T-helper 1 cell treated with Interleukin-12 subunit alpha and Interleukin-12 subunit beta and Interleukin-4 antibody, amounts not matched to agents 30 ng/mL and 1 ng/mL, for 36 hours (primary cell): ENCODE results near the gene MRGPRG. TPM values are rescaled to one million over a fixed set of nuclear protein-coding genes. Genes with fewer than 3 reads are reported as not detected.

Source experiments
- intact Hi-C: fragments of 100-400 bp; cut with micrococcal nuclease; formaldehyde crosslinking; loops from one replicate; pipeline ENCODE4 v1.15.1; 2024
- total RNA-seq: library from RNA; stranded (reverse); gene quantifications from 2 replicates; pipeline ENCODE4 v1.2.3, GENCODE V29; 2022

Gene MRGPRG
- total RNA-seq, 1 donor from 2014 or later, result not detected

GRCh38 chr11:3207526-3208189 lies 11.0 kb downstream of the MRGPRG start:
- intact Hi-C loops, result no loop called here

GRCh38 chr11:3206922-3207204 lies 11.8 kb downstream of the MRGPRG start:
- intact Hi-C loops, result no loop called here

DNA sequence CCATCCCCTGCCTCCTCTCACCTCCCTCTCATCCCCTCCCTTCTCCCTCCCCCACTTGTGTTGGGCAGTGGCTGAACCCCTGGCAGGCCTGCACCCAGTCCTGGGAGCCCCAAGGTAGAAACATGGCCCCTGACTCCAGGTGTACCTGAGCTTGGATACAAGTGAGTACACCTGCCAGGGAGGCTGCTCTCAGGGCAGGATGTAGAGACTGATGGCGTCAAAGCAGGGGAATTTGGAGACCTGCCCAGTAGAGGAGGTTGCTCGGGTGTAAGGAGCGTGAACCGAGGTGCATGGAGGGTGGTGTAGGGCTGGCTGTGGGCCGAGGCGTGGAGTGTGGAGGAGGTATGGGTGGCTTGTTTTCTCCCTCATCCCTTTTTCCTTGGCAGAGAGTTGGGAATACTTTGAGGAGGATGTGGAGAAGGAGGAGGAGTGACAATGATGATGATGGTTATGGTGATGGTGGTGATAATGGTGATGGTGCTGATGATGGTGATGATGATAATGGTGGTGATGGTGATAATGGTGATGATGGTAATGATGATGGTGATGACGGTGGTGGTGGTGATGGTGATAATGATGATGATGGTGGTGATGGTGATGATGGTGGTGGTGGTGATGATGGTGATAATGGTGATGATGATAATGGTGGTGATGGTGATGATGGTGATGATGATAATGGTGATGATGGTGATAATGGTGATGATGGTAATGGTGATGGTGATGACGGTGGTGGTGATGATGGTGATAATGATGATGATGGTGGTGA lies 12.3 kb downstream of the MRGPRG start:
- intact Hi-C loops, result no loop called here

DNA sequence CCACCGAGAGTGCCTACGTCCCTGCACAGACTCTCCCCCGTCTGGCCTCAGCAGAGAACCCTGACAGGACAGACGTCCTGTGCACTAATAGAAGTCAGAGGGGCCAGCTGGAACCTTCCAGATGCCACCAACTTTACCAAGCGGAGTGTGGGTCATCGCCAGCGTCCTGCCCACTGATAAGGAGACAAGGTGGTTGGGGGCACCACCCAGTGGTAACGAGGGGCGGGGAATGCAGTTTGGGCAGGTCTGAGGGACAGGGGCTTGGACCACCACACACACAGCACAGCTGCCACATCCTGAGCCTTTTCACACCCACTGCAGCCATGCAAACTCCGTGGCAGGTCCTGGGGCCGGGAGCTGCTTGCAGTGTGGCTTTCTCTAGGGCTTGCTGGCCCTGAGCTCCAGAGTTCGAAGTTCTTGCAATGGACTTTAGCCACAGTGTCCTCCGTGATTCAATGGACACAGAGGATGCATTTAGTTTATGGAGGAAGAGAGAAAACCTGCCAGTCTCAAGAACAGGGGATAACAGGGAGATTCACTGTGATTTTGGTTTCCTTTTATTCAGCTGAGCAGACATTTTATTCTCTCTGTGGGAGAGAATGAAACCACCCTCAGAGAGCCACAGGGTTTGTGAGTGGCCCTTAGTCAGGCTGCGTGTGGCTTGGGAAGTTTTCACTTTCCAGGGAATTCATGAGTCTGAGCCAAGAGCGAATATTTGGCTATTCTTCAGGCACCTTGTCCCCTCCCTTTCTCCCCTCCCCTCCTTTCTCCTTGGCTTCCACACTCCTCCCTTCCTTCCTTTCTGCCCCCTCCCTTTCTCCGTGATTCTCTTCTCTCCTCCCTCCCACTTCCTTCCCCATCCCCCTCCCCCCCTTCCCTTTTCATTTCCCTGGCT lies 13.1 kb downstream of the MRGPRG start:
- intact Hi-C loops, result no loop called here

- intact Hi-C loops, result no loop called here
These were observed 14.2 kb downstream of the MRGPRG start for GRCh38 chr11:3204141-3205015.

DNA sequence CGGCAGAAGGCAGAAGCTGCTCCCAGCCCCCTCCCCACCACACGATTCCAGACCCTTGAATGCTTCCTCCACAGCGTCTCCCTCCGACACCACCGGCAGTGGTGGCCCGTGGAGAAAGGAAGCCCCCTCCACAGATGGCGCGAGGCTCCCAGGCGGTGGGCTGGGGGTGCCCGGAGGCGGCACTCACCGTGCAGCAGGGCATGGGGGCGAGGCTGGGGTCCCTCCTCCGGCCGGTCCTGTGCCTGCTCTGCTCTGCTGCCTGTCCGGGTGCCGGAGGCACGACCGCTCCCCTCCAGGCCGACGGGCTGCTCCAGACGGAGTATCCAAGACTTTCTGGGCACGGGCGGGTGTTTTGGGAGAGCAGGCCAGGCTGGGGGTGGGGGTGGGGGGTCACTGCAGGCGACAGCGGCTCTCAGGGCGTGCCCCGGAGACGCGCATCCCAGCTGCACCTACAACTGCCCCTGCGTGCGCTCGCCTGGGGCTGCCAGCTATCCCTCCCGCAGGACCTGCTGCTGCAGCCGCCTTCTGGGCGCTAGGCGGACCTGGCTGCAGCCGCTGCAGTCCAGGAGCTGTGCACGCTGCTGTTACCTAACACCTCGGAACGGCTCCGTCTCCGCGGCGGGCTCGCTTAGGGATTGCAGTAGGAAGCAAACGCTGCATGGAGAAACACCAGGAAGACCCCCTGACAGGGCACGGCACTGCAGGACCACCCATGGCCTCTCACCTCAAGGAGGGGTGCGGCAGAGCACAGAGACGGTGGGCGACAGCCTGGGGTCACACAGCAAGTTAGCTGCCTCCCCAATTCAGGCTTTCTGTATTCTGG lies 15.2 kb downstream of the MRGPRG start:
- intact Hi-C loops, result no loop called here

DNA sequence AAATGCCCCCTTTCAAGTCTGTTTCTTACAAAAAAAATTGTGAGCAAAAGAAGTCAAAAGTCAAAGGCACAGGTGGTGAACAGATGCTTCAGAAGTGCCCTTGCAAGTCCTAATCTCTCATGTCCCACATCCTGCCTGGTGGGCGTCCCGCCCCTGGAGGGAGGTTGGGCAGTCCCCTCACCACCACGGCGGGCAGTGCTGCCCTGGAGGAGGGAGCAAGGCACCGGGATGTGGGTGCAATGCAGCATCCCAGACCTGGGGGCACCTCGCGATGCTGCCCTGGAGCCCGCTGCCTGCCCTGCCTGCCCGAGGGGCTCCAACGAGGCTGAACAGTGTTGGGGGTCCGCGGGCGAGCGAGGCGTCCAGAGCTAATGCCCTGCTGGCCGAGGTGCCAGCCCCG lies 15.9 kb downstream of the MRGPRG start:
- intact Hi-C loops, result no loop called here

- intact Hi-C loops, result no loop called here
These were observed 16.3 kb downstream of the MRGPRG start for GRCh38 chr11:3202305-3202704.

GRCh38 chr11:3201677-3202181 lies 16.9 kb downstream of the MRGPRG start:
- intact Hi-C loops, result no loop called here

DNA sequence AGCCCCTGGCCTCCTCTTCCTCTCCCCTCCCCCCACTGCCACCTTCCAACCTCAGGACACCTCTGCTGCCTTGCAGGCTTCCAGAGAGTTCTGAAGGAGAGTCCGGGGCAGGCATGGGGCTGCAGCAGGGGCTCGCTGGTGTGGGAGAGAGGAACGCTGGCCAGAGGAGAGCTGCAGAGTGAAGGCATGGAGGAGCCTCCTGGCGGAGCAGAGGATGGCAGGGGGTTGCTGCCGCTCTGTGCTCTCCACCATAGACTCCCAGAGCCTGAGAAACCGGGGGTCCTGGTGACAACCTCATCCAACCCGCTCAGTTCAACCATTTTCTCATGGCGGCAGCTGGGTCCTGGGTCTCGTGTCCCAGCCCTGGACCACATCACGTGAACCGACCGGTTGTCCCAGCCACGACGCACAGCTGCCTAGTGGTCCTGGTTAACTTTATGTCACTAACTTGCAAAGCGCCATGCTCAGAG lies 17.5 kb downstream of the MRGPRG start:
- intact Hi-C loops, result no loop called here

DNA sequence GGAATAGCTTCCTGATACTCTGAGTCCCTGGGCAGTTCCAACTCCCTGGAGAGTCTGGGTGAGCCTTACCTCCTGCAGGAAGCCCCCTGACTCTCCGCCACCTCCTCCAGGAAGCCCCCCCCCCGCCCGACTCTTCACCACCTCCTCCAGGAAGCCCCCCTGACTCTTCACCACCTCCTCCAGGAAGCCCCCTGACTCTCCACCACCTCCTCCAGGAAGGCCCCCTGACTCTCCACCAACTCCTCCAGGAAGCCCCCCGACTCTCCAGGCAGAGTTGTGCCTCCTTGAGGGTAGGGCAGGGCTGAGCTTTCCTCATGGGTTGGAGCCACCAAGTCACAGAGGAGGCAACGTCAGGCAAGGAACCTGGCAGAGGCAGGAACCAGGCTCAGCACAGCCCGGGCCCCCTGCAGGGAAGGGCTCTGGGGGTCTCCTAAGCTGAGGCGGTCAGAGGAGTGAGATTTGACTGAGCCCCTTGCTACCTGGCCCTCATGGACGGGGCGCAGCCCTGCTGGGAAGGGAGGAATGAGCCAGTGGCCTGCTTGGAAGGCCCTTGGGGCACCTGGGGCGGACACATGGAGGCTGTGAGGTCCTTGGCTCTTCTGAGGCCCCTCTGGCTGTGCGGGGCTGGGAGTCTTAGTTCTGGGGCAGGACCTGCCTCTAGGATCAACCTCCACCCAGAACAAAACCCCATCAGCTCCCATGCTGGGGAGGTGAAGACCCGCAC lies 18.1 kb downstream of the MRGPRG start:
- intact Hi-C loops, result no loop called here

DNA sequence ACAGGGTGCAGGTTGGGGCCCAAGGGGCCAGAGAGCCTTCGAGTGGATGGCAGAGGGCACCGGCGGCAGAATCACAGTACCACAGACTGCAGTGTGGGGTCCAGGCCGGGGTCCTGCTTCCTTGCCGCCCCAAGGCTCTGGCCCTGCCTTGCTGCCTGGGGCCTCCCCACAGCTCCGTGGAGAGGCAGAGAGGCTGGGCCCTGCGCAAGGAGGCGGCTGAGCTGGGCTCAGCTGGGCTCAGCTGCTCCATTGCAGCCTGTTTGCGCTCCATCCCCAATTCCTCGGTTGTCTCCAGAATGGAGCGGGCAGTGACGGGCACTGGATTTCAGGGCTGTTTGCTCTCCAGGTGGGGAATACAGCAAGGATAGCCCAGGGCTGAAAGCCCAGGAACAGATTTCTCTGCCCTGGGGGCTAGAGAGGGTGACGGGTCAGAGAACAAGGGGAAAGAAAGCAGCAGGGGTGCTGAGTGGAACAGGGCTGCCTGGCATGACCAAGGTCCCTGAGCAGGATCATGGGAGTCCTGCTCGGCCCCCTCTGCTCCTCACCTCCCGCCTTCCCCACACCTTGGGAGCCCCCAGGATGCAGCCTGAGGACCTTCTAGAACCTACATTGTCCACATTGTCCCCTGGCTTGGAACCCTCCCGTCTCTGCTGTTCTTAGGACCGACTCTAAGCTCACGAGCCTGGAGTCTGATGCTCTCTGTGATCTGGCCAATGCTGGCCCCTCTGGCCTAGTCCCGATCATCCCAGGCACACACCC lies 18.9 kb downstream of the MRGPRG start:
- intact Hi-C loops, result no loop called here

- intact Hi-C loops, result no loop called here
These were observed 19.8 kb downstream of the MRGPRG start for GRCh38 chr11:3198815-3199214.

GRCh38 chr11:3197878-3198528 lies 20.6 kb downstream of the MRGPRG start:
- intact Hi-C loops, result no loop called here

- intact Hi-C loops, result no loop called here
These were observed 21.4 kb downstream of the MRGPRG start for GRCh38 chr11:3197044-3197695.

DNA sequence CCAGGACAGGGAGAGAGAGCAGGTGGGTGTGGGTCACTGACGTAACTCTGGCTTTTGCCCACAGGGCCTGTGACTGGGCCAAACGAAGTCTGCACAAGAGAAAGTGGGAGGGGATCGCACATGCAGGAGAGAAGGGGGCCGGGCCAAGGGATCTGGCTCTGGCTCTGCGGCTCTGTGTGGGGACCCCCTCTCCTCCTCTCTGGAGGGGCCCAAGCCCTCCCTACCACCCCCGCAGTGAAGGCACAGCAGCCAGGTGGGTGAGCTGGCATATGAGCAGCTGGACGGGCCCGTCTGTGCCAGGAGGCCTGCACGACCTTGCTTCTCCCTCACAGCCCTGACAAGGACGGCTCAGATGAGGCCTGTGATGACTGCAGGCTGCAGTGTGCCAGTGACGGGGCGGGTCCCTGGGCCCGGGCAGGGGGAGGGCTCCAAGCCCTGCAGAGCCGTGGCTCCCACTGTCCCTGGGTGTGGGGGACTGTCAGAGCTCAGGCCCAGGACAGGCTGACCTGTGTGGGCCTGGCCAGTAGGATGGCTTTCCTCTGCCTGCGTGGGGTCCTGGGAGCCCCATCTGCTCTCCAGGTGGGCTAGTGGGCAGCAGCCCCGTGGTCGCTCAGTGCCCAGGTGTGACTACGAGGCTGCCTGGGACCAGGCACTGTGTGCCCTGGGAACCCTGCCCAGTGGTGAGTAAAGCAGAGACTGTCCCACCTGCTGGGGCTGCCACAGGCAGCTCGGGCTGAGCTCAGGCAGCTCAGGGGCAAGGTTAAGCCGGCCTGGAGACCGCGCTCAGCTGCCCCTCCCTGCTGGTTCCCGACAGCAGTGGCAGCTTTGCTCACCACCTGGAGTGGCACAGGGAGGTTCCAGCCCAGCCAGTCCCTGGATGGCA lies 22.2 kb downstream of the MRGPRG start:
- intact Hi-C loops, result no loop called here
